Testis (tissue), 2 donors: ENCODE data around the gene MAP7.

Experiments used
- CTCF ChIP-seq, 3 experiments: fragments of 450-650 bp in 2 of 3; fragments of 200-600 bp in 1 of 3; sonication (generic) in 1 of 3; IDR thresholded peaks; one replicate each; pipeline ENCODE4 v1.5.1; 2016 to 2019; ENCODE audit warnings: antibody characterized with exemption in 3 of 3, mild to moderate bottlenecking in 2 of 3, moderate library complexity in 1 of 3
- POLR2A ChIP-seq: fragments of 450-650 bp; IDR thresholded peaks from one replicate; pipeline ENCODE4 v1.6.1; 2017; ENCODE audit warnings: antibody characterized with exemption, mild to moderate bottlenecking, moderate library complexity

- TF ChIP-seq POLR2A: no peak
- TF ChIP-seq CTCF (IDR thresholded peaks at IDR 0.05): no peak
These were observed 49.1 kb downstream of the MAP7 start for GRCh38 chr6:136501096-136501495.
